Measurements from ENCODE around the gene PPP1CA.

PPP1CA gene
- 190 to 276 (median 235) reads per million in 4 experiments for total RNA-seq

GRCh38 chr11:67401495-67402191 is at the start of gene PPP1CA:
PPP1CA (minus strand) TSS chr11:67401858; CDS start chr11:67401782, 76 bp downstream.
- DNase-seq = peak; percentile 88

GRCh38 chr11:67450796-67451657 is 49.4 kb upstream of the PPP1CA start:
- DNase-seq = no peak

- DNase-seq = no peak
Measured at GRCh38 chr11:67449116-67449844, 47.6 kb upstream of the PPP1CA start.

GRCh38 chr11:67448220-67448609 is 46.6 kb upstream of the PPP1CA start:
- DNase-seq = no peak

GRCh38 chr11:67445515-67445914 is 43.9 kb upstream of the PPP1CA start:
- DNase-seq = no peak

- DNase-seq = no peak
Measured at GRCh38 chr11:67442504-67443404, 41.1 kb upstream of the PPP1CA start.

- no peak for DNase-seq
Measured at GRCh38 chr11:67441731-67442351, 40.2 kb upstream of the PPP1CA start.

GRCh38 chr11:67441098-67441563 is 39.5 kb upstream of the PPP1CA start:
- DNase-seq = no peak

GRCh38 chr11:67440229-67441097 is 38.8 kb upstream of the PPP1CA start:
- DNase-seq = no peak

- DNase-seq = no peak
Measured at GRCh38 chr11:67439321-67440228, 37.9 kb upstream of the PPP1CA start.

- peak; percentile 57 for DNase-seq
Measured at GRCh38 chr11:67438158-67438902, 36.7 kb upstream of the PPP1CA start.

GRCh38 chr11:67437809-67438157 is 36.1 kb upstream of the PPP1CA start:
- DNase-seq = no peak

- peak; percentile 53 for DNase-seq
Measured at GRCh38 chr11:67437082-67437808, 35.6 kb upstream of the PPP1CA start, which contains the start of gene PTPRCAP. PTPRCAP (minus strand) TSS chr11:67437682; CDS start chr11:67437619, 63 bp downstream.

- peak; percentile 34 for DNase-seq
Measured at GRCh38 chr11:67436459-67437081, 34.9 kb upstream of the PPP1CA start.

GRCh38 chr11:67435727-67436458 is 34.2 kb upstream of the PPP1CA start:
- DNase-seq = no peak

- no peak for DNase-seq
Measured at GRCh38 chr11:67435031-67435726, 33.5 kb upstream of the PPP1CA start.

Data from effector CD8-positive, alpha-beta T cell (primary cell).